Lower leg skin (tissue), 4 donors: ENCODE data around the gene PARP14. TPM values are rescaled to one million over a fixed set of nuclear protein-coding genes. Genes with fewer than 3 reads are reported as not detected.

ENCODE experiments used
- DNase-seq, 2 donors: peaks; one replicate each; pipeline ENCODE4 v3.0.0-alpha.2; 2019; ENCODE audit warnings: low spot score in 2 of 2
- H3K4me3 ChIP-seq: fragments of 200-600 bp; sonication (generic); 2 replicates; pipeline ENCODE4 v1.5.1; 2017; ENCODE audit warnings: mild to moderate bottlenecking, low read depth; ENCODE audit not compliant: poor library complexity, severe bottlenecking
- CTCF ChIP-seq, 3 donors: fragments of 450-650 bp; IDR thresholded peaks; one replicate each; pipeline ENCODE4 v1.5.1; 2016; ENCODE audit warnings: antibody characterized with exemption in 3 of 3, mild to moderate bottlenecking in 3 of 3, moderate library complexity in 2 of 3
- POLR2A ChIP-seq, 2 donors: fragments of 450-650 bp; IDR thresholded peaks; one replicate each; pipeline ENCODE4 v1.6.1; 2016 to 2017; ENCODE audit warnings: antibody characterized with exemption in 2 of 2, mild to moderate bottlenecking in 1 of 2, moderate library complexity in 1 of 2
- WGBS, 2 donors: methylation state at CpG; one replicate each; pipeline ENCODE4 v1.1.5; 2018; 5-methylcytosine and 5-hydroxymethylcytosine counted together
- intact Hi-C: fragments of 100-400 bp; cut with DNase I; formaldehyde crosslinking; loops from one replicate; pipeline ENCODE4 v1.15.0; 2023; ENCODE audit warnings: low total_unique reads
- total RNA-seq, 4 donors: library from RNA; depleted of rRNA; stranded (reverse); fragments of >200 nt; gene quantifications; one replicate each; pipeline ENCODE4 v1.1.0, GENCODE V29; 2016

Gene PARP14
- total RNA-seq, 4 donors from 2014 or later, result 4.9 to 14.5 (median 9.4) TPM

- no peak for TF ChIP-seq POLR2A (IDR thresholded peaks at IDR 0.05)
- no peak for TF ChIP-seq CTCF (IDR thresholded peaks at IDR 0.05)
- DNase-seq, result no peak
- 79 to 84% methylated on average over 2 of the region's 2 CpGs for WGBS, 2 donors
- intact Hi-C loops, result no loop called here
- H3K4me3 ChIP-seq, result no peak overlapping the region
Measured at GRCh38 chr3:122671553-122671952, 9.1 kb upstream of the PARP14 start.

GRCh38 chr3:122674339-122674738, 6.3 kb upstream of the PARP14 start:
- intact Hi-C loops, result no loop called here
- DNase-seq, result no peak
- WGBS, 2 donors, result 44 to 53% methylated on average over 3 of the region's 3 CpGs
- H3K4me3 ChIP-seq, result no peak overlapping the region
- TF ChIP-seq POLR2A (IDR thresholded peaks at IDR 0.05) (no peak), CTCF (IDR thresholded peaks at IDR 0.05) (no peak)

- no peak for DNase-seq
- 67 to 74% methylated on average over 2 of the region's 2 CpGs for WGBS, 2 donors
- intact Hi-C loops, result no loop called here
- H3K4me3 ChIP-seq, result no peak overlapping the region
- TF ChIP-seq POLR2A (IDR thresholded peaks at IDR 0.05) (no peak), CTCF (IDR thresholded peaks at IDR 0.05) (no peak)
Measured at GRCh38 chr3:122676759-122677158, 3.9 kb upstream of the PARP14 start.

- TF ChIP-seq POLR2A (IDR thresholded peaks at IDR 0.05) (no peak), CTCF (IDR thresholded peaks at IDR 0.05) (no peak)
Measured at GRCh38 chr3:122677216-122677615, 3.4 kb upstream of the PARP14 start.

GRCh38 chr3:122678506-122678905, 2.1 kb upstream of the PARP14 start:
- no peak overlapping the region for H3K4me3 ChIP-seq
- TF ChIP-seq POLR2A (IDR thresholded peaks at IDR 0.05) (no peak), CTCF (IDR thresholded peaks at IDR 0.05) (no peak)
- DNase-seq, result peak in 1 of 2 donors; percentile 24
- 72 to 73% methylated on average over 5 of the region's 5 CpGs for WGBS, 2 donors
- intact Hi-C loops, result no loop called here

More at GRCh38 chr3:122677216-122677615, 3.4 kb upstream of the PARP14 start:
- no peak for DNase-seq
- WGBS, 2 donors, result 74 to 84% methylated on average over 1 of the region's 1 CpG
- intact Hi-C loops, result no loop called here
- H3K4me3 ChIP-seq, result no peak overlapping the region
